Measurements from ENCODE around the gene SAA1.

DNA sequence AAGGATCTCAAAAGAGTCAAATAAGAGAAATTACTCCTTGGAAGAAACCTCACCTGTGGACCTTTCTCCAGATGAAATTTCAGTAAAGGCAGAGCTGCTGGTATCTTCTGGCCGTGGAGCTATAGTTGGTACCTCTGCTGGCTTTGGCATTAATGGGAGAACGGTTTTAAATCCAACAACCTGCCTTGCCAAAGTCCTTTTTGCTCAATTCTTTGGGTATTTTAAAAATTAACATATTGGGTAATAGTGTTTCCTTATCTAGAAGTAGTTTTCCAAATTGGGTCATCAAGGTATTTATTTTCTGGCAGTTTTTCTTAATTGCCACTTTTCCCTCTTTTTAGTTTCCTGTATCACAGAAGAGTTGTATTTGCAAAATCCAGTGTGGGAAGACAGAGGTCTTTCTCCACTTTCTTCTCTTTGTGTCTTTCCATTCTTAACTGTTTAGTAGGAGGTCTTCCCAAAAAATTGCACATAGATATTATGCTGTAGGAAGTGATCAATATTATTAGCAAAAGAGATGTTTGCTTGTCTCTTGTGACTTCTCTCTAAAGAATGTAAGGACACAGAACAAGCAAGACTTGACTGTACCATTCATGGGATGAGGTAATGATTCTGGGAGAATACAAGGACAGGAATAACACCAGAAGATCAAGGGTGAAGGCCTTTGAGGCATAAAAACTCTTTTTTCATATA lies 29.3 kb upstream of the SAA1 start, which contains the start of gene SAA4:
- TF ChIP-seq, protein P1, sequence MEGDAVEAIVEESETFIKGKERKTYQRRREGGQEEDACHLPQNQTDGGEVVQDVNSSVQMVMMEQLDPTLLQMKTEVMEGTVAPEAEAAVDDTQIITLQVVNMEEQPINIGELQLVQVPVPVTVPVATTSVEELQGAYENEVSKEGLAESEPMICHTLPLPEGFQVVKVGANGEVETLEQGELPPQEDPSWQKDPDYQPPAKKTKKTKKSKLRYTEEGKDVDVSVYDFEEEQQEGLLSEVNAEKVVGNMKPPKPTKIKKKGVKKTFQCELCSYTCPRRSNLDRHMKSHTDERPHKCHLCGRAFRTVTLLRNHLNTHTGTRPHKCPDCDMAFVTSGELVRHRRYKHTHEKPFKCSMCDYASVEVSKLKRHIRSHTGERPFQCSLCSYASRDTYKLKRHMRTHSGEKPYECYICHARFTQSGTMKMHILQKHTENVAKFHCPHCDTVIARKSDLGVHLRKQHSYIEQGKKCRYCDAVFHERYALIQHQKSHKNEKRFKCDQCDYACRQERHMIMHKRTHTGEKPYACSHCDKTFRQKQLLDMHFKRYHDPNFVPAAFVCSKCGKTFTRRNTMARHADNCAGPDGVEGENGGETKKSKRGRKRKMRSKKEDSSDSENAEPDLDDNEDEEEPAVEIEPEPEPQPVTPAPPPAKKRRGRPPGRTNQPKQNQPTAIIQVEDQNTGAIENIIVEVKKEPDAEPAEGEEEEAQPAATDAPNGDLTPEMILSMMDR (IDR thresholded peaks at IDR 0.05; ENCODE audit: low read length): no peak
- TF ChIP-seq EZH2 (IDR thresholded peaks at IDR 0.05; ENCODE audit: borderline replicate concordance, low read length): no peak

All from OCI-LY1 (cell line).